HepG2 (cell line): ENCODE measurements around the gene HSDL2. TPM values are rescaled to one million over a fixed set of nuclear protein-coding genes. Genes with fewer than 3 reads are reported as not detected.
A peak's percentile ranks its signal among the peaks of the same experiment; 100 is the strongest.

Experiments used
- ASH2L ChIP-seq: fragments of 300-600, 200-600 bp; sonication (generic); IDR thresholded peaks from 2 replicates; pipeline ENCODE4 v1.7.0; 2017; ENCODE audit warnings: low read depth, mild to moderate bottlenecking, moderate library complexity, mixed read lengths, low read length; ENCODE audit not compliant: insufficient read length
- CREBL2 ChIP-seq: sonication (generic); formaldehyde crosslinking; IDR thresholded peaks from 2 replicates; pipeline ENCODE4 v1.8.1; 2023; ENCODE audit warnings: missing genetic modification reagents, mild to moderate bottlenecking, borderline replicate concordance
- CREM ChIP-seq, 2 experiments: sonication (generic) in 1 of 2; formaldehyde crosslinking in 1 of 2; IDR thresholded peaks; 2 replicates each; pipeline versions ENCODE4 v1.4.0 to v1.6.1; 2016 to 2020; ENCODE audit warnings: antibody characterized with exemption in 1 of 2, mild to moderate bottlenecking in 1 of 2, missing genetic modification reagents in 1 of 2
- DDIT3 ChIP-seq: sonication (generic); formaldehyde crosslinking; IDR thresholded peaks from 2 replicates; pipeline ENCODE4 v1.4.0; 2020; ENCODE audit warnings: mild to moderate bottlenecking, missing genetic modification reagents
- E2F1 ChIP-seq: sonication (generic); formaldehyde crosslinking; IDR thresholded peaks from 2 replicates; pipeline ENCODE4 v1.5.0; 2020; ENCODE audit warnings: missing genetic modification reagents
- ERF ChIP-seq: IDR thresholded peaks from 2 replicates; pipeline ENCODE4 v1.6.1; 2018; ENCODE audit warnings: missing biosample characterization, missing genetic modification reagents
- GATA4 ChIP-seq: sonication (generic); IDR thresholded peaks from 2 replicates; pipeline ENCODE4 v1.6.1; 2016; ENCODE audit warnings: antibody characterized with exemption, low read depth, borderline replicate concordance
- GTF3A ChIP-seq: sonication (generic); formaldehyde crosslinking; conservative IDR thresholded peaks from 2 replicates; pipeline ENCODE4 v1.4.0; 2020; ENCODE audit warnings: mild to moderate bottlenecking, missing genetic modification reagents
- IRF1 ChIP-seq: sonication (generic); formaldehyde crosslinking; IDR thresholded peaks from 2 replicates; pipeline ENCODE4 v1.4.0; 2020; ENCODE audit warnings: low read depth, mild to moderate bottlenecking, missing genetic modification reagents
- PITX1 ChIP-seq: sonication (generic); formaldehyde crosslinking; IDR thresholded peaks from 2 replicates; pipeline ENCODE4 v1.5.1; 2020; ENCODE audit warnings: mild to moderate bottlenecking, missing genetic modification reagents
- RBFOX2 ChIP-seq: fragments of 200-400 bp; formaldehyde crosslinking; IDR thresholded peaks from 2 replicates; pipeline ENCODE4 v1.6.1; 2017; ENCODE audit warnings: low read depth, mild to moderate bottlenecking, low read length
- SRY ChIP-seq: sonication (generic); formaldehyde crosslinking; IDR thresholded peaks from 2 replicates; pipeline ENCODE4 v1.8.0; 2022; ENCODE audit warnings: mild to moderate bottlenecking, missing genetic modification reagents
- TBX2 ChIP-seq: sonication (generic); formaldehyde crosslinking; IDR thresholded peaks from 2 replicates; pipeline ENCODE4 v1.5.0; 2020; ENCODE audit warnings: missing genetic modification reagents, mild to moderate bottlenecking, borderline replicate concordance
- ZHX1 ChIP-seq: sonication (generic); formaldehyde crosslinking; IDR thresholded peaks from 2 replicates; pipeline ENCODE4 v1.8.1; 2022; ENCODE audit warnings: low read depth, mild to moderate bottlenecking, missing genetic modification reagents
- ZNF17 ChIP-seq: sonication (generic); formaldehyde crosslinking; IDR thresholded peaks from 2 replicates; pipeline ENCODE4 v1.5.0; 2020; ENCODE audit warnings: mild to moderate bottlenecking, missing genetic modification reagents
- ZNF576 ChIP-seq: sonication (generic); formaldehyde crosslinking; IDR thresholded peaks from 2 replicates; pipeline ENCODE4 v1.4.0; 2020; ENCODE audit warnings: mild to moderate bottlenecking, missing genetic modification reagents
- ZNF614 ChIP-seq: IDR thresholded peaks from 2 replicates; pipeline ENCODE4 v1.6.1; 2018; ENCODE audit warnings: missing biosample characterization, missing genetic modification reagents, inconsistent platforms, borderline replicate concordance
- ZNF747 ChIP-seq: sonication (generic); formaldehyde crosslinking; IDR thresholded peaks from 2 replicates; pipeline ENCODE4 v1.8.1; 2023; ENCODE audit warnings: missing genetic modification reagents, mild to moderate bottlenecking, borderline replicate concordance
- ZNF879 ChIP-seq: sonication (generic); formaldehyde crosslinking; IDR thresholded peaks from 2 replicates; pipeline ENCODE4 v1.8.1; 2023; ENCODE audit warnings: missing genetic modification reagents
- polyA plus RNA-seq, 8 experiments: library from polyadenylated mRNA; depleted of rRNA in 3 of 8; stranded (reverse) in 7 of 8; unstranded in 1 of 8; fragments of >200 nt; fragmentation: Illumina TruSeq in 4 of 8; extraction: Trizol in 4 of 8; gene quantifications; 2 replicates each; pipeline versions ENCODE4 v1.2.1 to v1.2.3, GENCODE V29; 2011 to 2016; ENCODE audit warnings: low read depth in 4 of 8, missing spikeins in 1 of 8, mixed read lengths in 1 of 8; ENCODE audit not compliant: insufficient read depth in 1 of 8
- total RNA-seq, 5 experiments: library from RNA; depleted of rRNA; stranded (reverse); fragments of >200 nt; fragmentation: Illumina TruSeq; extraction: Trizol; gene quantifications; 2 replicates each; pipeline ENCODE4 v1.2.3, GENCODE V29; 2016; ENCODE audit warnings: low read depth in 1 of 5

The HSDL2 gene
- total and polyA plus RNA-seq, 2 of the 13 experiments (the other 11 are each of a cell fraction or from before 2014, with no cell fraction given) = 55.3 to 80.2 TPM

- TF ChIP-seq ZNF879 (no peak; the same call in 1 of the 2 replicates), ZNF614 (no peak; the same call in 1 of the 2 replicates), CREBL2 (CRISPR knock-in tag) (0 out of 2 replicates have a peak, but pooled peaks have one; percentile 25), ASH2L (peak; percentile 83), TBX2 (CRISPR knock-in tag) (peak; percentile 48), ZNF576 (CRISPR knock-in tag) (no peak), GTF3A (no peak), SRY (peak; percentile 60; the same call in 1 of the 2 replicates), PITX1 (peak; percentile 11; the same call in 1 of the 2 replicates), GATA4 (0 out of 2 replicates have a peak, but pooled peaks have one; percentile 40), IRF1 (CRISPR knock-in tag) (0 out of 2 replicates have a peak, but pooled peaks have one; percentile 67), ERF (CRISPR knock-in tag) (peak; percentile 63), ZNF747 (CRISPR knock-in tag) (0 out of 2 replicates have a peak, but pooled peaks have one; percentile 50), E2F1 (CRISPR knock-in tag) (peak; percentile 69), ZNF17 (CRISPR knock-in tag) (no peak), RBFOX2 (peak; percentile 94), DDIT3 (CRISPR knock-in tag) (no peak), CREM (IDR thresholded peaks at IDR 0.05) (peak; percentile 57; the same call in 1 of the 2 replicates), CREM (CRISPR knock-in tag; IDR thresholded peaks at IDR 0.05) (no peak), ZHX1 (0 out of 2 replicates have a peak, but pooled peaks have one; percentile 17)
These were observed 469 bp upstream of the HSDL2 start (continued) for GRCh38 chr9:112379177-112380101.
